Left lung (tissue), 10 donors: Measurements from ENCODE around the gene SMAD5. TPM values are rescaled to one million over a fixed set of nuclear protein-coding genes. Genes with fewer than 3 reads are reported as not detected.

Experiments
- ATAC-seq: fragments of 200-7000 bp; cut with Tn5 transposase; one replicate; pipeline ENCODE4 v1.9.1; 2020; ENCODE audit warnings: moderate library complexity
- DNase-seq, 4 donors: peaks; one replicate each; pipeline ENCODE4 v3.0.0-alpha.2; 2013 to 2020
- H3K27ac ChIP-seq, 2 donors: fragments of 200-600 bp; sonication (generic) in 1 of 2; one replicate each; pipeline versions ENCODE4 v1.5.0 to v1.8.0; 2020 to 2021
- H3K27me3 ChIP-seq, 2 donors: fragments of 200-600 bp; sonication (generic) in 1 of 2; one replicate each; pipeline versions ENCODE4 v1.5.0 to v1.8.0; 2020 to 2021
- H3K36me3 ChIP-seq, 2 donors: fragments of 200-600 bp; sonication (generic) in 1 of 2; one replicate each; pipeline versions ENCODE4 v1.5.0 to v1.8.0; 2020 to 2021
- H3K4me1 ChIP-seq, 2 donors: fragments of 200-600 bp; one replicate each; pipeline ENCODE4 v1.8.0; 2021
- H3K4me3 ChIP-seq, 2 donors: fragments of 200-600 bp; sonication (generic) in 1 of 2; one replicate each; pipeline versions ENCODE4 v1.5.0 to v1.8.0; 2020 to 2021; ENCODE audit warnings: mild to moderate bottlenecking in 1 of 2
- H3K9me3 ChIP-seq, 2 donors: fragments of 200-600 bp; sonication (generic) in 1 of 2; one replicate each; pipeline versions ENCODE4 v1.5.0 to v1.8.0; 2020 to 2021
- CTCF ChIP-seq, 2 donors: fragments of 200-600 bp; sonication (generic) in 1 of 2; IDR thresholded peaks; one replicate each; pipeline versions ENCODE4 v1.5.0 to v1.8.0; 2021; ENCODE audit warnings: antibody characterized with exemption in 2 of 2
- intact Hi-C, 2 donors: fragments of 100-400 bp; cut with DNase I; formaldehyde crosslinking; loops; one replicate each; pipeline versions ENCODE4 v1.11.2 to v1.14.2; 2022
- polyA plus RNA-seq, 6 donors: library from polyadenylated mRNA; unstranded; fragments of 120-200 nt; gene quantifications; one replicate each; pipeline ENCODE4 v1.2.1, GENCODE V29; 2013; ENCODE audit not compliant: insufficient read length in 6 of 6
- total RNA-seq, 2 donors: library from RNA; stranded (reverse); fragmentation: NEBNext Ultra II Directional; extraction: Animal tissue kit (Norgen Biotek cat#: 25700); gene quantifications; one replicate each; pipeline ENCODE4 v1.2.1, GENCODE V29; 2021
- donor health status: DM: no; HTN: yes; CAD: no.
- donor health status: DM: no; HTN: no; CAD: no.

Gene SMAD5
- total and polyA plus RNA-seq, 8 donors: 54.7 to 83.5 (median 73.6) TPM

GRCh38 chr5:136200761-136201160 is 68.1 kb downstream of the SMAD5 start:
- peaks cover 0 to 63% of the 10 kb centered on the region in 2 donors for H3K27me3 ChIP-seq
- H3K4me1 ChIP-seq: no peaks in the 10 kb centered on the region
- no peak overlapping the region for H3K4me3 ChIP-seq
- H3K9me3 ChIP-seq: no peaks in the 10 kb centered on the region
- H3K36me3 ChIP-seq: no peaks in the 10 kb centered on the region
- TF ChIP-seq CTCF (IDR thresholded peaks at IDR 0.05): no peak
- intact Hi-C loops: loop anchor here in 1 of 2 donors (10.0 kb wide), 1 partner anchor 316 kb away; no protein-coding TSS in a partner anchor
- DNase-seq (no peak), ATAC-seq (no peak)
- no peak overlapping the region for H3K27ac ChIP-seq

GRCh38 chr5:136201870-136202269 is 69.2 kb downstream of the SMAD5 start:
- intact Hi-C loops: loop anchor here in 1 of 2 donors (10.0 kb wide), 1 partner anchor 317 kb away; no protein-coding TSS in a partner anchor
- DNase-seq: no peak
- Histone ChIP-seq H3K36me3 (no peaks in the 10 kb centered on the region), H3K27ac (no peak overlapping the region), H3K27me3 (peaks cover 0 to 52% of the 10 kb centered on the region in 2 donors), H3K4me1 (no peaks in the 10 kb centered on the region), H3K4me3 (no peak overlapping the region), H3K9me3 (no peaks in the 10 kb centered on the region)
- ATAC-seq: no peak
- TF ChIP-seq CTCF (IDR thresholded peaks at IDR 0.05): no peak

GRCh38 chr5:136202469-136203205 is 70.0 kb downstream of the SMAD5 start:
- Histone ChIP-seq H3K9me3 (no peaks in the 10 kb centered on the region), H3K4me1 (no peaks in the 10 kb centered on the region), H3K4me3 (no peak overlapping the region), H3K27ac (no peak overlapping the region), H3K36me3 (no peaks in the 10 kb centered on the region), H3K27me3 (peaks cover 0 to 46% of the 10 kb centered on the region in 2 donors)
- ATAC-seq (no peak), DNase-seq (peak in 1 of 4 donors; percentile 13)
- intact Hi-C loops: loop anchor here in 1 of 2 donors (10.0 kb wide), 1 partner anchor 318 kb away; no protein-coding TSS in a partner anchor
- TF ChIP-seq CTCF (IDR thresholded peaks at IDR 0.05): no peak

GRCh38 chr5:136203303-136203922 is 70.8 kb downstream of the SMAD5 start:
- H3K4me1 ChIP-seq: no peaks in the 10 kb centered on the region
- TF ChIP-seq CTCF (IDR thresholded peaks at IDR 0.05): no peak
- intact Hi-C loops: loop anchor here in 1 of 2 donors (10.0 kb wide), 1 partner anchor 319 kb away; no protein-coding TSS in a partner anchor
- H3K36me3 ChIP-seq: no peaks in the 10 kb centered on the region
- DNase-seq (no peak), ATAC-seq (no peak)
- no peak overlapping the region for H3K27ac ChIP-seq
- H3K27me3 ChIP-seq: peaks cover 0 to 46% of the 10 kb centered on the region in 2 donors
- H3K9me3 ChIP-seq: no peaks in the 10 kb centered on the region
- H3K4me3 ChIP-seq: no peak overlapping the region

- intact Hi-C loops: loop anchor here in 1 of 2 donors (10.0 kb wide), 1 partner anchor 320 kb away; no protein-coding TSS in a partner anchor
- no peak for ATAC-seq
- H3K27ac ChIP-seq: no peak overlapping the region
Observed at GRCh38 chr5:136205061-136205702, 72.5 kb downstream of the SMAD5 start.

More at GRCh38 chr5:136205061-136205702, 72.5 kb downstream of the SMAD5 start:
- DNase-seq: no peak
- H3K27me3 ChIP-seq: peaks cover 0 to 29% of the 10 kb centered on the region in 2 donors
- no peaks in the 10 kb centered on the region for H3K9me3 ChIP-seq
- no peak overlapping the region for H3K4me3 ChIP-seq
- H3K36me3 ChIP-seq: no peaks in the 10 kb centered on the region
- TF ChIP-seq CTCF (IDR thresholded peaks at IDR 0.05): no peak
- H3K4me1 ChIP-seq: no peaks in the 10 kb centered on the region
